K562 (cell line): Measurements from ENCODE around the gene MICAL2. TPM values are rescaled to one million over a fixed set of nuclear protein-coding genes. Genes with fewer than 3 reads are reported as not detected.

ENCODE experiments used
- ATAC-seq: fragments of 200-7000 bp; cut with Tn5 transposase; 3 replicates; pipeline ENCODE4 v1.9.1; 2020; ENCODE audit warnings: moderate library complexity
- BruUV-seq: library from RNA; stranded (reverse); fragments of 400-500 nt; replicated peaks from 2 replicates; lab custom pipeline; 2021; lab: Mats Ljungman, UMichigan
- CTCF ChIA-PET: fragments of 300-600 bp; formaldehyde crosslinking; extraction: SDS; loops from one replicate; lab custom pipeline; 2021; ENCODE audit warnings: low intra/inter-chr PET ratio; lab: Yijun Ruan, JAX
- POLR2A ChIA-PET: fragments of 300-600, 350-650 bp; sonication (Branson Sonifier 250); formaldehyde crosslinking; extraction: SDS; loops from one replicate; lab custom pipeline; 2021; ENCODE audit warnings: antibody characterized with exemption, inconsistent platforms; lab: Yijun Ruan, JAX
- DNase-seq, 4 experiments: peaks; one replicate each; pipeline versions ENCODE4 v3.0.0 to v3.0.0-alpha.2; 2011 to 2018; ENCODE audit warnings: low spot score in 3 of 4, mixed read lengths in 3 of 4; ENCODE audit errors: extremely low read depth in 1 of 4
- FAIRE-seq: peaks from 2 replicates; lab custom pipeline; 2011; peaks lifted over from hg19 to GRCh38; lab: Jason Lieb, UNC
- H2AFZ ChIP-seq: 2 replicates; pipeline ENCODE4 v1.6.0; 2011; ENCODE audit warnings: low read depth, low read length, control low read depth, inconsistent platforms
- H3K27ac ChIP-seq: fragments of 200-600 bp; 3 replicates; pipeline ENCODE4 v1.8.0; 2011; ENCODE audit warnings: low read depth, mild to moderate bottlenecking, control low read depth, inconsistent platforms, low read length, moderate library complexity, mixed read lengths; ENCODE audit errors: extremely low read depth
- H3K27me3 ChIP-seq, 2 experiments: fragments of 300-600 bp in 1 of 2; 2 replicates in 1 of 2; 3 replicates in 1 of 2; pipeline versions ENCODE4 v1.6.0 to v1.8.0; 2011; ENCODE audit warnings: inconsistent platforms in 2 of 2, low read length in 2 of 2, mild to moderate bottlenecking in 1 of 2, mixed read lengths in 1 of 2, moderate library complexity in 1 of 2; ENCODE audit not compliant: control insufficient read depth in 2 of 2, insufficient read depth in 2 of 2
- H3K36me3 ChIP-seq: fragments of 300-600 bp; 3 replicates; pipeline ENCODE4 v1.8.0; 2011; ENCODE audit warnings: mild to moderate bottlenecking, low read length, inconsistent platforms; ENCODE audit not compliant: control insufficient read depth, insufficient read depth
- H3K4me1 ChIP-seq, 2 experiments: fragments of 200-600 bp in 1 of 2; replicated peaks in 1 of 2; 2 replicates in 1 of 2; 3 replicates in 1 of 2; pipeline versions ENCODE4 v1.5.1 to v1.8.0; 2011; ENCODE audit warnings: inconsistent platforms in 2 of 2, low read length in 2 of 2, mild to moderate bottlenecking in 1 of 2, mixed read lengths in 1 of 2, moderate library complexity in 1 of 2; ENCODE audit not compliant: control insufficient read depth in 2 of 2, insufficient read depth in 2 of 2
- H3K4me2 ChIP-seq: 2 replicates; pipeline ENCODE4 v1.6.1; 2011; ENCODE audit warnings: low read length, control low read depth, inconsistent platforms, mixed read lengths; ENCODE audit not compliant: insufficient read depth
- H3K4me3 ChIP-seq: fragments of 200-600 bp; sonication (generic), shearing (Covaris generic); 2 replicates; pipeline ENCODE4 v1.5.1; 2016; ENCODE audit warnings: control low read depth, inconsistent platforms
- H3K79me2 ChIP-seq: fragments of 200-600 bp; 3 replicates; pipeline ENCODE4 v1.8.0; 2011; ENCODE audit warnings: low read length, inconsistent platforms; ENCODE audit not compliant: control insufficient read depth, insufficient read depth
- H3K9ac ChIP-seq, 2 experiments: 2 replicates each; pipeline versions ENCODE4 v1.6.0 to v1.6.1; 2011; ENCODE audit warnings: low read depth in 2 of 2, low read length in 2 of 2, control low read depth in 1 of 2, inconsistent platforms in 1 of 2, mild to moderate bottlenecking in 1 of 2, mixed read lengths in 1 of 2; ENCODE audit not compliant: insufficient read depth in 1 of 2
- H3K9me1 ChIP-seq: one replicate; pipeline ENCODE4 v1.6.0; 2011; ENCODE audit warnings: inconsistent platforms, mild to moderate bottlenecking, low read length, moderate library complexity; ENCODE audit not compliant: control insufficient read depth, insufficient read depth
- H3K9me3 ChIP-seq: replicated peaks from 2 replicates; pipeline ENCODE4 v1.5.1; 2011; ENCODE audit warnings: low read depth, low read length, inconsistent platforms; ENCODE audit not compliant: control insufficient read depth, insufficient read depth
- H4K20me1 ChIP-seq: replicated peaks from 2 replicates; pipeline ENCODE4 v1.6.1; 2011; ENCODE audit warnings: low read length, inconsistent platforms, mixed read lengths; ENCODE audit not compliant: control insufficient read depth, insufficient read depth
- CEBPB ChIP-seq: fragments of 450-650 bp; IDR thresholded peaks from 2 replicates; pipeline ENCODE4 v1.6.1; 2016; ENCODE audit warnings: missing genetic modification characterization, missing compliant biosample characterization
- NEUROD1 ChIP-seq: fragments of 150-350 bp; IDR thresholded peaks from 2 replicates; pipeline ENCODE4 v1.6.1; 2014; ENCODE audit warnings: borderline replicate concordance, low read length, low read depth; ENCODE audit not compliant: partially characterized antibody
- SMAD4 ChIP-seq: fragments of 250-450 bp; sonication (Bioruptor Pico); conservative IDR thresholded peaks from 2 replicates; pipeline ENCODE4 v1.8.0; 2021; ENCODE audit warnings: inconsistent platforms, mild to moderate bottlenecking, moderate library complexity
- SPI1 ChIP-seq: IDR thresholded peaks from 2 replicates; pipeline ENCODE4 v1.6.1; 2011; ENCODE audit warnings: low read depth, low read length, control low read depth, borderline replicate concordance
- ZNF311 ChIP-seq: fragments of 250-450 bp; sonication (Bioruptor Pico); IDR thresholded peaks from 2 replicates; pipeline ENCODE4 v1.4.0; 2020; ENCODE audit warnings: mild to moderate bottlenecking, moderate library complexity
- ZNF586 ChIP-seq: fragments of 450-650 bp; formaldehyde crosslinking; conservative IDR thresholded peaks from 2 replicates; pipeline ENCODE4 v1.4.0; 2020; ENCODE audit warnings: mild to moderate bottlenecking, moderate library complexity
- WGBS: fragments of 100-300 bp; shearing (Covaris generic); methylation state at CpG from one replicate; pipeline ENCODE4 v1.1.6; 2016; ENCODE audit warnings: low coverage, mixed read lengths; ENCODE audit not compliant: insufficient coverage; ENCODE audit errors: missing lambda C conversion rate; 5-methylcytosine and 5-hydroxymethylcytosine counted together
- in situ Hi-C: fragments of 300-500 bp; cut with MboI; formaldehyde crosslinking; loops from 4 replicates; pipeline ENCODE4 v1.15.0; 2018; ENCODE audit warnings: inconsistent platforms, mixed read lengths
- intact Hi-C: fragments of 100-400 bp; cut with micrococcal nuclease; formaldehyde crosslinking; loops from 2 replicates; pipeline ENCODE4 v1.14.2; 2022
- polyA plus RNA-seq, 8 experiments: library from polyadenylated mRNA; depleted of rRNA in 4 of 8; stranded (reverse) in 5 of 8; unstranded in 3 of 8; fragments of >200 nt; fragmentation: Nextera tagmentation in 2 of 8; fragmentation: Illumina TruSeq in 1 of 8; extraction: Ambion mirVana in 2 of 8; extraction: Trizol in 1 of 8; gene quantifications; 2 replicates each; pipeline versions ENCODE4 v1.2.1 to v1.2.3, GENCODE V29; 2011 to 2014; ENCODE audit warnings: inconsistent platforms in 1 of 8, missing spikeins in 1 of 8
- total RNA-seq, 7 experiments: library from RNA; depleted of rRNA in 6 of 7; stranded (reverse); fragments of >200 nt in 6 of 7; fragmentation: Illumina TruSeq in 2 of 7; extraction: Trizol in 2 of 7; gene quantifications; 2 replicates each; pipeline versions ENCODE4 v1.2.1 to v1.2.3, GENCODE V29; 2011 to 2021; ENCODE audit warnings: low replicate concordance in 1 of 7
- TF ChIP-seq, protein P1 (sequence below): sonication (generic); formaldehyde crosslinking; IDR thresholded peaks from 2 replicates; pipeline ENCODE4 v1.8.1; 2022; ENCODE audit warnings: missing genetic modification reagents
- TF ChIP-seq, protein P2 (sequence below), 2 experiments: fragments of 200-800 bp in 1 of 2; sonication (Bioruptor generic) in 1 of 2; sonication (generic) in 1 of 2; formaldehyde crosslinking in 1 of 2; IDR thresholded peaks in 1 of 2; conservative IDR thresholded peaks in 1 of 2; 2 replicates each; pipeline versions ENCODE4 v1.5.0 to v1.6.1; 2016 to 2020; ENCODE audit warnings: missing compliant biosample characterization in 1 of 2, missing genetic modification characterization in 1 of 2, missing genetic modification reagents in 1 of 2
- TF ChIP-seq, protein P3 (sequence below): fragments of 450-650 bp; IDR thresholded peaks from 2 replicates; pipeline ENCODE4 v1.6.1; 2017; ENCODE audit warnings: mild to moderate bottlenecking, moderate library complexity
- TF ChIP-seq, protein P4 (sequence below), 2 experiments: fragments of 450-650 bp; IDR thresholded peaks; 2 replicates each; pipeline ENCODE4 v1.6.1; 2018; ENCODE audit warnings: mild to moderate bottlenecking in 2 of 2, low read depth in 1 of 2; ENCODE audit not compliant: partially characterized antibody in 2 of 2

Gene MICAL2
- total and polyA plus RNA-seq, 9 of the 15 experiments (the other 6 are each of a cell fraction or from before 2014, with no cell fraction given), result 4.7 to 64.2 (median 33.6) TPM

DNA sequence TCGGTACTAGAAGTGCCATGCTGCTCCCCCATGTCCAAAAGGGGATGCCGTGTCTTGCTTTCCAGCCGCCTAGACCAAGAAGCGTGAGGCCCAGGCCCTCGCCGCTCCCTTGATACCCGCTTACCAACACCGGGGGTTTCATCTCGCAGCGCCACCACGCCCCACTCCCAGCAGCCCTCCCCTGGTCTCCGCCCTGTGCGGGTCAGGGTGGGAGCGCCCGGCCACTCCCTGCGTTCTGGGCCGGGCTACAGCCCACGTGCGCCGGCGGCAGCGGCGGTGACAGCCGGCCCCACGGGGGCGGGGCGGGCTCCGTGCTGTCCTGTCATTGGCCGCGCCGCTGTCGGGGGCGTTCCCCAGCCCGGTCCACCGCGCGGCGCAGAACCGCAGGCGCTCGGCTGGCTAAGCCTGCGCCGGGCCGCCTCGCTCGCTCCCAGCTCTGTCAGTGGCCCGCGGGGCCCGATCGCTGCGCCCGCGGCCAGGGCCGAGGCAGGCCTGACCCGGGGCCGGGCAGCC, at the start of gene MICAL2 (continued):
- TF ChIP-seq, protein P1, sequence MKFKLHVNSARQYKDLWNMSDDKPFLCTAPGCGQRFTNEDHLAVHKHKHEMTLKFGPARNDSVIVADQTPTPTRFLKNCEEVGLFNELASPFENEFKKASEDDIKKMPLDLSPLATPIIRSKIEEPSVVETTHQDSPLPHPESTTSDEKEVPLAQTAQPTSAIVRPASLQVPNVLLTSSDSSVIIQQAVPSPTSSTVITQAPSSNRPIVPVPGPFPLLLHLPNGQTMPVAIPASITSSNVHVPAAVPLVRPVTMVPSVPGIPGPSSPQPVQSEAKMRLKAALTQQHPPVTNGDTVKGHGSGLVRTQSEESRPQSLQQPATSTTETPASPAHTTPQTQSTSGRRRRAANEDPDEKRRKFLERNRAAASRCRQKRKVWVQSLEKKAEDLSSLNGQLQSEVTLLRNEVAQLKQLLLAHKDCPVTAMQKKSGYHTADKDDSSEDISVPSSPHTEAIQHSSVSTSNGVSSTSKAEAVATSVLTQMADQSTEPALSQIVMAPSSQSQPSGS (CRISPR knock-in tag), result no peak
- TF ChIP-seq SMAD4 (CRISPR knock-in tag), result 0 out of 2 replicates have a peak, but pooled peaks have one; percentile 30

DNA sequence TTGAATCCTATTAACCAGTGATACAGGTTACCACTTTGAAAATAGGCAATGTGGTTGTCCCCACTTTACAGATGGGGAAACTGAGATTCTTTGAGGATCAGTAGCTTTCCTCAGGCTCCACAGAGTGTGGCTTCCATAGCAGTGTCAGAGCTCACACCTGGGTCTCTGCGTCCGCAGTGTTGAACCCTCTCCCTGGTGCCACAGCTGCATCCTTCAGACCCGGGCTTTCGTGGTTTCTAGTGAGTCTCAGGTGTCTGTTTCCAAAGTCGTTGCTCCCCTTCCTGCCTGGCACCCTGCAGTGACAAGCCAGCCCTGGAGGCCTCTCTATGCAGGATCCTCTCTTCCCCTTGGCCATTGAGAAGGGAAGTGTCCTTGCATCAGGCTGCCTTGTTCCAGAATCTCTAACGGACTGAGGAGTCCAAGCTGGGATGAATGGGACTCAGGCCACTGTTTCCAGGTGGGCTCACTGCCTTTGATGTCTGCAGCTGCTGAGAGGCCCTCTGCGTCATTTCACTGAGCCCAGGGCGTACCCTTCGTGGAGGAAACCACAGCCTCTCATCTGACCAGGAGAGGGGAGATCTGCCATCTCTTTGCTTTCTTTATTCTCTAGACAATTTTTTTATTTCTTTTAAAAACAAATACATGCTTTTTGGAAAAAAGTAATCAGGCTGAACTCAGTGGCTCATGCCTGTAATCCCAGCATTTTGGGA, 48.4 kb upstream of the MICAL2 start:
- no peak for FAIRE-seq
- intact Hi-C loops (no loop called here), in situ Hi-C loops (no loop called here)
- DNase-seq, result no peak
- Histone ChIP-seq H3K9me3 (0 out of 2 replicates have a peak, but pooled peaks cover 2% of the 10 kb centered on the region), H3K4me2 (no peak overlapping the region), H3K27me3 (no peaks in the 10 kb centered on the region), H3K79me2 (no peaks in the 10 kb centered on the region), H3K4me3 (no peak overlapping the region), H3K36me3 (no peaks in the 10 kb centered on the region), H2AFZ (no peak overlapping the region), H4K20me1 (no peaks in the 10 kb centered on the region), H3K4me1 (peaks cover 0 to 5% of the 10 kb centered on the region in 2 experiments; a peak in 1 of 5 replicates), H3K27ac (no peak overlapping the region), H3K9ac (no peak overlapping the region), H3K9me1 (no peaks in the 10 kb centered on the region)
- ChIA-PET POLR2A (interaction anchor here (1.4 kb wide), 1 partner anchor 11 kb away, joined by 4 read pairs; no protein-coding TSS in a partner anchor), CTCF (no interaction called here)
- no peak for ATAC-seq
- no TSS peak for BruUV-seq
- 5% methylated on average over 7 of the region's 9 CpGs for WGBS
- no peak for TF ChIP-seq ZNF311 (CRISPR knock-in tag)
- TF ChIP-seq NEUROD1, result no peak
- TF ChIP-seq, protein P2, sequence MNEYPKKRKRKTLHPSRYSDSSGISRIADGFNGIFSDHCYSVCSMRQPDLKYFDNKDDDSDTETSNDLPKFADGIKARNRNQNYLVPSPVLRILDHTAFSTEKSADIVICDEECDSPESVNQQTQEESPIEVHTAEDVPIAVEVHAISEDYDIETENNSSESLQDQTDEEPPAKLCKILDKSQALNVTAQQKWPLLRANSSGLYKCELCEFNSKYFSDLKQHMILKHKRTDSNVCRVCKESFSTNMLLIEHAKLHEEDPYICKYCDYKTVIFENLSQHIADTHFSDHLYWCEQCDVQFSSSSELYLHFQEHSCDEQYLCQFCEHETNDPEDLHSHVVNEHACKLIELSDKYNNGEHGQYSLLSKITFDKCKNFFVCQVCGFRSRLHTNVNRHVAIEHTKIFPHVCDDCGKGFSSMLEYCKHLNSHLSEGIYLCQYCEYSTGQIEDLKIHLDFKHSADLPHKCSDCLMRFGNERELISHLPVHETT (CRISPR knock-in tag; conservative IDR thresholded peaks at IDR 0.05 in 1 of 2, IDR thresholded peaks at IDR 0.05 in 1 of 2), result no peak
- no peak for TF ChIP-seq SPI1
- TF ChIP-seq, protein P3, sequence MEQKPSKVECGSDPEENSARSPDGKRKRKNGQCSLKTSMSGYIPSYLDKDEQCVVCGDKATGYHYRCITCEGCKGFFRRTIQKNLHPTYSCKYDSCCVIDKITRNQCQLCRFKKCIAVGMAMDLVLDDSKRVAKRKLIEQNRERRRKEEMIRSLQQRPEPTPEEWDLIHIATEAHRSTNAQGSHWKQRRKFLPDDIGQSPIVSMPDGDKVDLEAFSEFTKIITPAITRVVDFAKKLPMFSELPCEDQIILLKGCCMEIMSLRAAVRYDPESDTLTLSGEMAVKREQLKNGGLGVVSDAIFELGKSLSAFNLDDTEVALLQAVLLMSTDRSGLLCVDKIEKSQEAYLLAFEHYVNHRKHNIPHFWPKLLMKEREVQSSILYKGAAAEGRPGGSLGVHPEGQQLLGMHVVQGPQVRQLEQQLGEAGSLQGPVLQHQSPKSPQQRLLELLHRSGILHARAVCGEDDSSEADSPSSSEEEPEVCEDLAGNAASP, result no peak
- TF ChIP-seq, protein P4, sequence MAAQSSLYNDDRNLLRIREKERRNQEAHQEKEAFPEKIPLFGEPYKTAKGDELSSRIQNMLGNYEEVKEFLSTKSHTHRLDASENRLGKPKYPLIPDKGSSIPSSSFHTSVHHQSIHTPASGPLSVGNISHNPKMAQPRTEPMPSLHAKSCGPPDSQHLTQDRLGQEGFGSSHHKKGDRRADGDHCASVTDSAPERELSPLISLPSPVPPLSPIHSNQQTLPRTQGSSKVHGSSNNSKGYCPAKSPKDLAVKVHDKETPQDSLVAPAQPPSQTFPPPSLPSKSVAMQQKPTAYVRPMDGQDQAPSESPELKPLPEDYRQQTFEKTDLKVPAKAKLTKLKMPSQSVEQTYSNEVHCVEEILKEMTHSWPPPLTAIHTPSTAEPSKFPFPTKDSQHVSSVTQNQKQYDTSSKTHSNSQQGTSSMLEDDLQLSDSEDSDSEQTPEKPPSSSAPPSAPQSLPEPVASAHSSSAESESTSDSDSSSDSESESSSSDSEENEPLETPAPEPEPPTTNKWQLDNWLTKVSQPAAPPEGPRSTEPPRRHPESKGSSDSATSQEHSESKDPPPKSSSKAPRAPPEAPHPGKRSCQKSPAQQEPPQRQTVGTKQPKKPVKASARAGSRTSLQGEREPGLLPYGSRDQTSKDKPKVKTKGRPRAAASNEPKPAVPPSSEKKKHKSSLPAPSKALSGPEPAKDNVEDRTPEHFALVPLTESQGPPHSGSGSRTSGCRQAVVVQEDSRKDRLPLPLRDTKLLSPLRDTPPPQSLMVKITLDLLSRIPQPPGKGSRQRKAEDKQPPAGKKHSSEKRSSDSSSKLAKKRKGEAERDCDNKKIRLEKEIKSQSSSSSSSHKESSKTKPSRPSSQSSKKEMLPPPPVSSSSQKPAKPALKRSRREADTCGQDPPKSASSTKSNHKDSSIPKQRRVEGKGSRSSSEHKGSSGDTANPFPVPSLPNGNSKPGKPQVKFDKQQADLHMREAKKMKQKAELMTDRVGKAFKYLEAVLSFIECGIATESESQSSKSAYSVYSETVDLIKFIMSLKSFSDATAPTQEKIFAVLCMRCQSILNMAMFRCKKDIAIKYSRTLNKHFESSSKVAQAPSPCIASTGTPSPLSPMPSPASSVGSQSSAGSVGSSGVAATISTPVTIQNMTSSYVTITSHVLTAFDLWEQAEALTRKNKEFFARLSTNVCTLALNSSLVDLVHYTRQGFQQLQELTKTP (IDR thresholded peaks at IDR 0.05; ENCODE audit: low read depth in 1 of 2, partially characterized antibody in 2 of 2), result no peak
- no peak for TF ChIP-seq CEBPB (tag)
- no peak for TF ChIP-seq ZNF586 (CRISPR knock-in tag)
